ENCODE data around the gene CLSTN2.

The CLSTN2 gene

DNA sequence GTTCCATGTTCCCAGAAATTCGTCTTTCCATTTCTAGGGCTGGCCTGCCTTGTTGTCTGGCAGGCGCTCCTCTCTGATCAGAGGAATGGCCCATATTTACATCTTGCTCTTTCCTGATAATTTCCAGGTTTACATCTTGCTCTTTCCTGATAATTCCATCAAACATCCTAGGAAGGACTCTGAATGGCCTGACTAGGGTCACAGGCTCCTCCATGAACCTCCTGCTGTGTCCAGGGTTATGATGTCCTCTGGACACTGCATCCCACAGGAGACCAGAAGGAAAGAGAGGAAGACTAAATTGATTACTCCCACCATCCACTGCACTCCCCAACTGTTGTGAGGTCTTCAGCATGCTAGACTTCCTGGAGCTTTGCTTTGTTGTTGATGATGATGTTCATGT lies 75.4 kb downstream of the CLSTN2 start:
- Histone ChIP-seq H3K36me3 (ENCODE audit: control insufficient read depth, low read length) (no peaks in the 10 kb centered on the region), H3K27ac (ENCODE audit: low read depth, low read length) (no peak overlapping the region), H3K4me2 (ENCODE audit: low read length) (no peak overlapping the region), H3K9me3 (ENCODE audit: control insufficient read depth, insufficient read depth, low read length) (no peaks in the 10 kb centered on the region), H4K20me1 (ENCODE audit: control insufficient read depth, insufficient read depth, low read depth, low read length) (no peaks in the 10 kb centered on the region), H3K4me3 (ENCODE audit: low read length) (no peak overlapping the region), H3K9me2 (replicated peaks; ENCODE audit: control insufficient read depth, low read length) (no peaks in the 10 kb centered on the region), H3K4me1 (ENCODE audit: control insufficient read depth, low read length) (no peaks in the 10 kb centered on the region), H3K27me3 (ENCODE audit: control insufficient read depth, low read length) (no peaks in the 10 kb centered on the region), H3F3A (ENCODE audit: control insufficient read depth, insufficient read depth) (no peaks in the 10 kb centered on the region), H3K79me2 (ENCODE audit: control insufficient read depth, low read length) (no peaks in the 10 kb centered on the region)
- TF ChIP-seq, protein P1, sequence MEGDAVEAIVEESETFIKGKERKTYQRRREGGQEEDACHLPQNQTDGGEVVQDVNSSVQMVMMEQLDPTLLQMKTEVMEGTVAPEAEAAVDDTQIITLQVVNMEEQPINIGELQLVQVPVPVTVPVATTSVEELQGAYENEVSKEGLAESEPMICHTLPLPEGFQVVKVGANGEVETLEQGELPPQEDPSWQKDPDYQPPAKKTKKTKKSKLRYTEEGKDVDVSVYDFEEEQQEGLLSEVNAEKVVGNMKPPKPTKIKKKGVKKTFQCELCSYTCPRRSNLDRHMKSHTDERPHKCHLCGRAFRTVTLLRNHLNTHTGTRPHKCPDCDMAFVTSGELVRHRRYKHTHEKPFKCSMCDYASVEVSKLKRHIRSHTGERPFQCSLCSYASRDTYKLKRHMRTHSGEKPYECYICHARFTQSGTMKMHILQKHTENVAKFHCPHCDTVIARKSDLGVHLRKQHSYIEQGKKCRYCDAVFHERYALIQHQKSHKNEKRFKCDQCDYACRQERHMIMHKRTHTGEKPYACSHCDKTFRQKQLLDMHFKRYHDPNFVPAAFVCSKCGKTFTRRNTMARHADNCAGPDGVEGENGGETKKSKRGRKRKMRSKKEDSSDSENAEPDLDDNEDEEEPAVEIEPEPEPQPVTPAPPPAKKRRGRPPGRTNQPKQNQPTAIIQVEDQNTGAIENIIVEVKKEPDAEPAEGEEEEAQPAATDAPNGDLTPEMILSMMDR (IDR thresholded peaks at IDR 0.05; ENCODE audit: low read depth, low read length, poor library complexity, severe bottlenecking) = no peak
- TF ChIP-seq EZH2phosphoT487 (IDR thresholded peaks at IDR 0.05; ENCODE audit: borderline replicate concordance, low read length) = no peak

DNA sequence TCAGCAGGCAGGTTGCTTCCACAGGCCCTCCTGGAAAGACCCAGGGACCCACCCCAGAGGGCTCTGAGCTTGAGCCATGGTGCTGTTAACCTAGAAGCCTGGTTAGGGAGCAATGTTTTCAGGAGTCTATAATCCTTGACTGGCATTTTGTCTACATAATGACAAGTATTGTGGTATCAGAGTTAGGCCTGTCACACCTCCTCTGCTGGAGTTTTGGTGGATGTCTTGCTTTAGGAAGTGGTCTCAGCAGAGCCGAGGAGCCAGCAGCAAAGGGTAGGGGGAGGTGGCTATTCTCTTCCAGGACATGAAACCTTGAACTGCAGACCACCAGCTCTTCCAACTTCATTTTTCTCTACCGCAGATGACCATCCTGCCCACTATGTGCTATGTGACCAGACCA lies 76.1 kb downstream of the CLSTN2 start:
- no peak for TF ChIP-seq EZH2phosphoT487 (IDR thresholded peaks at IDR 0.05; ENCODE audit: borderline replicate concordance, low read length)
- TF ChIP-seq, protein P1 (IDR thresholded peaks at IDR 0.05; ENCODE audit: low read depth, low read length, poor library complexity, severe bottlenecking) = no peak
- Histone ChIP-seq H3K4me3 (ENCODE audit: low read length) (no peak overlapping the region), H3K4me2 (ENCODE audit: low read length) (no peak overlapping the region), H3K27ac (ENCODE audit: low read depth, low read length) (no peak overlapping the region), H3F3A (ENCODE audit: control insufficient read depth, insufficient read depth) (no peaks in the 10 kb centered on the region), H3K36me3 (ENCODE audit: control insufficient read depth, low read length) (no peaks in the 10 kb centered on the region), H3K79me2 (ENCODE audit: control insufficient read depth, low read length) (no peaks in the 10 kb centered on the region), H3K27me3 (ENCODE audit: control insufficient read depth, low read length) (no peaks in the 10 kb centered on the region), H3K4me1 (ENCODE audit: control insufficient read depth, low read length) (no peaks in the 10 kb centered on the region), H4K20me1 (ENCODE audit: control insufficient read depth, insufficient read depth, low read depth, low read length) (no peaks in the 10 kb centered on the region), H3K9me3 (ENCODE audit: control insufficient read depth, insufficient read depth, low read length) (no peaks in the 10 kb centered on the region), H3K9me2 (replicated peaks; ENCODE audit: control insufficient read depth, low read length) (no peaks in the 10 kb centered on the region)

DNA sequence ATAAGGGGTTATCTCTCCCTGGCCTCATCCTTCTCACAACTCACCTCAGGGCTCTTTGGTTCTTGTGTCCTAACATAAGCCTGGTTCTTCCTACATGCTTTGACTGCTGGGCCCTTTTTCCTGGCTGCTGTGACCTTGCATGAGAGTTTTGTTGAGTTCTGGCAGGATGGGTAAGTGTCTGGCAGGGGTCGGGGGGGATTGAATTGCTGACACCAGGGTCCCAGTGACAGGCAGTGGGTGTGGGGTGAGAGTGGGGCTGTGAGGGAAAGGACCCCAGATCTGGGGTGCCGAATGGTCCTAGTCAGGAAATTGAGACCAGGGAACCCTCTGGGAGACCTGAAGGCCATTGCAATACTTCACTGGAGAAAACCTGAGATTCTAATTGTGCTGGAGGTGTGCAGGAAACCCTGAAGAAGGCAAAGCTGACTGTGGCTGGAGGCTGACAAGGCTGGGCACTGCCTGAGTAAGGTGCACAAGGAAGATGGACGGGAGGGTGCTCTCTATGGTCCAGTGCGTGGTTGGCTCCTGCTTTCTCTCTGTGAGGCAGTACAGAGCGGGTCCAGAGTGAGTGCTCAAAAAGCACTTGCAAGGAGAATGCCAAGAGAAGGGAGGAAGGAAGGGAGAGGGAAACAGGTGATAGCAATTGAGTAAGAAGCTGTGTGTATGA lies 76.8 kb downstream of the CLSTN2 start:
- Histone ChIP-seq H4K20me1 (ENCODE audit: control insufficient read depth, insufficient read depth, low read depth, low read length) (no peaks in the 10 kb centered on the region), H3K4me3 (ENCODE audit: low read length) (no peak overlapping the region)

More for the DNA sequence above, 76.8 kb downstream of the CLSTN2 start:
- Histone ChIP-seq H3K9me3 (ENCODE audit: control insufficient read depth, insufficient read depth, low read length) (no peaks in the 10 kb centered on the region), H3K27ac (ENCODE audit: low read depth, low read length) (no peak overlapping the region), H3F3A (ENCODE audit: control insufficient read depth, insufficient read depth) (no peaks in the 10 kb centered on the region), H3K4me2 (ENCODE audit: low read length) (no peak overlapping the region), H3K4me1 (ENCODE audit: control insufficient read depth, low read length) (no peaks in the 10 kb centered on the region), H3K27me3 (ENCODE audit: control insufficient read depth, low read length) (no peaks in the 10 kb centered on the region), H3K79me2 (ENCODE audit: control insufficient read depth, low read length) (no peaks in the 10 kb centered on the region), H3K9me2 (replicated peaks; ENCODE audit: control insufficient read depth, low read length) (no peaks in the 10 kb centered on the region), H3K36me3 (ENCODE audit: control insufficient read depth, low read length) (no peaks in the 10 kb centered on the region)
- TF ChIP-seq, protein P1 (IDR thresholded peaks at IDR 0.05; ENCODE audit: low read depth, low read length, poor library complexity, severe bottlenecking) = no peak
- TF ChIP-seq EZH2phosphoT487 (IDR thresholded peaks at IDR 0.05; ENCODE audit: borderline replicate concordance, low read length) = no peak

Measured in DOHH2 (cell line).